NCI-H345 treated with DMSO at 0.1 percent for 48 hours (cell line): ENCODE data around the gene TMEM259.
"Not testable (repeated sequence)": the region's sequence is repeated elsewhere in the genome, so short reads cannot be mapped to it uniquely, and the experiment has no call there.

ENCODE experiments used
- DNase-seq: peaks from one replicate; lab custom pipeline; 2025; ENCODE audit not compliant: unreplicated experiment; lab: John Stamatoyannopoulos, UW

The TMEM259 gene

GRCh38 chr19:1040476-1041271, 19.8 kb upstream of the TMEM259 start:
- peak; percentile 94 for DNase-seq

GRCh38 chr19:1039646-1040475, 18.9 kb upstream of the TMEM259 start, which contains the start of gene ABCA7:
TSS of gene ABCA7 (plus strand) at chr19:1040107. CDS start at chr19:1041362, 1,255 bp downstream.
- DNase-seq: peak; percentile 97

- DNase-seq: no peak
Measured at GRCh38 chr19:1038978-1039645, 18.2 kb upstream of the TMEM259 start.

GRCh38 chr19:1037621-1038064, 16.7 kb upstream of the TMEM259 start:
- DNase-seq: no peak

GRCh38 chr19:1035998-1036621, 15.2 kb upstream of the TMEM259 start:
- no peak for DNase-seq

GRCh38 chr19:1032264-1032867, 11.4 kb upstream of the TMEM259 start:
- DNase-seq: no peak

- no peak for DNase-seq
Measured at GRCh38 chr19:1028062-1028926, 7.4 kb upstream of the TMEM259 start.

GRCh38 chr19:1027650-1028061, 6.7 kb upstream of the TMEM259 start:
- DNase-seq: no peak

- no peak for DNase-seq
Measured at GRCh38 chr19:1026783-1027649, 6.1 kb upstream of the TMEM259 start.

GRCh38 chr19:1025960-1026782, 5.2 kb upstream of the TMEM259 start, which contains the start of gene CNN2:
TSS of gene CNN2 (plus strand) at chr19:1026608. CDS start at chr19:1026662, 54 bp downstream.
- DNase-seq: no peak

- not testable (repeated sequence) for DNase-seq
Measured at GRCh38 chr19:1025080-1025479, 4.2 kb upstream of the TMEM259 start.

- DNase-seq: not testable (repeated sequence)
Measured at GRCh38 chr19:1023883-1024188, 2.9 kb upstream of the TMEM259 start.

GRCh38 chr19:1019980-1020867, 699 bp downstream of the TMEM259 start:
- no peak for DNase-seq

- no peak for DNase-seq
Measured at GRCh38 chr19:1019616-1019961, 1.3 kb downstream of the TMEM259 start.

GRCh38 chr19:1018932-1019615, 1.8 kb downstream of the TMEM259 start:
- DNase-seq: no peak

- no peak for DNase-seq
Measured at GRCh38 chr19:1018393-1018792, 2.5 kb downstream of the TMEM259 start.
